Activated B cell treated with CpG ODN at 0.5 μM for 24 hours (primary cell): Measurements from ENCODE around the gene RASAL1. TPM values are rescaled to one million over a fixed set of nuclear protein-coding genes. Genes with fewer than 3 reads are reported as not detected.

Experiments
- ATAC-seq: fragments of 200-7000 bp; cut with Tn5 transposase; one replicate; pipeline ENCODE4 v1.10.0; 2021; ENCODE audit warnings: low read depth, mild to moderate bottlenecking, moderate library complexity
- CTCF ChIA-PET: fragments of 350-600 bp; sonication (Branson Sonifier 250); formaldehyde crosslinking; loops from one replicate; lab custom pipeline; 2021; ENCODE audit warnings: antibody characterized with exemption; lab: Charles Lee
- POLR2A ChIA-PET: fragments of 350-600 bp; sonication (Branson Sonifier 250); formaldehyde crosslinking; loops from one replicate; lab custom pipeline; 2021; ENCODE audit warnings: antibody characterized with exemption; lab: Charles Lee
- DNase-seq: peaks from one replicate; pipeline ENCODE4 v3.0.0; 2022
- H3K27ac Mint-ChIP-seq: one replicate; pipeline ENCODE4 v1.8.0; 2020; ENCODE audit warnings: mixed read lengths
- H3K27me3 Mint-ChIP-seq: one replicate; pipeline ENCODE4 v1.8.0; 2021; ENCODE audit warnings: mixed read lengths
- H3K36me3 Mint-ChIP-seq: one replicate; pipeline ENCODE4 v1.8.0; 2021; ENCODE audit warnings: low read depth, mixed read lengths
- H3K4me1 Mint-ChIP-seq: one replicate; pipeline ENCODE4 v1.8.0; 2021; ENCODE audit warnings: mixed read lengths
- H3K4me3 Mint-ChIP-seq: one replicate; pipeline ENCODE4 v1.8.0; 2020; ENCODE audit warnings: mild to moderate bottlenecking, mixed read lengths
- H3K9me3 Mint-ChIP-seq: one replicate; pipeline ENCODE4 v1.8.0; 2020; ENCODE audit warnings: mixed read lengths
- intact Hi-C: fragments of 100-400 bp; cut with micrococcal nuclease; formaldehyde crosslinking; loops from one replicate; pipeline ENCODE4 v1.15.1; 2024
- total RNA-seq: library from RNA; stranded (reverse); gene quantifications from 2 replicates; pipeline ENCODE4 v1.2.3, GENCODE V29; 2022
- TF ChIP-seq, protein P1 (sequence below): fragments of 200-600 bp; IDR thresholded peaks from one replicate; pipeline ENCODE4 v1.8.0; 2022; ENCODE audit warnings: antibody characterized with exemption, mild to moderate bottlenecking

The RASAL1 gene
- total RNA-seq, 1 donor from 2014 or later = 7.1 TPM

DNA sequence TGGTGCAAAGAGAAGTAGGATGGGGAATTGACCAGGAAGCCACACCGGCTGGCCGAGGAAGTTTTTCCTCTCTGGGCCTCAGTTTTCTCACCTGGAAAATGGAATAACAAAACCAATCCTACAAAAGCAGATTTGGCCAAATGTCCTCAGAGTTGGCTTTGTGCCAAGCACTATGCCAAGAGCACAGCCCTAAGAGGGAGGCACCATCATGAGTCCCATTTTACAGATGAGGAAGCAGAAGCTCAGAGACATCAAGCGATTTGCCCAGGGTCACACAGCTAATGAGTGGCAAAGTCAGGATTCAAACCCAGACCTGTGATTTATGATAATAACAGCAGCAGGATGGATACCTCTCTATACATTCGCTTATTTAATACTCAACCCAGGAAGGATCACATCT, 27.3 kb downstream of the RASAL1 start:
- no peak overlapping the region for H3K4me3 Mint-ChIP-seq
- ATAC-seq = no peak
- intact Hi-C loops = no loop called here
- no peak for DNase-seq
- H3K27ac Mint-ChIP-seq = no peak overlapping the region
- peaks cover 13% of the 10 kb centered on the region for H3K4me1 Mint-ChIP-seq
- ChIA-PET CTCF (no interaction called here), POLR2A (interaction anchor here (0.6 kb wide), 1 partner anchor 29 kb away, joined by 9 read pairs; no protein-coding TSS in a partner anchor)
- H3K27me3 Mint-ChIP-seq = peaks cover 6% of the 10 kb centered on the region
- TF ChIP-seq, protein P1, sequence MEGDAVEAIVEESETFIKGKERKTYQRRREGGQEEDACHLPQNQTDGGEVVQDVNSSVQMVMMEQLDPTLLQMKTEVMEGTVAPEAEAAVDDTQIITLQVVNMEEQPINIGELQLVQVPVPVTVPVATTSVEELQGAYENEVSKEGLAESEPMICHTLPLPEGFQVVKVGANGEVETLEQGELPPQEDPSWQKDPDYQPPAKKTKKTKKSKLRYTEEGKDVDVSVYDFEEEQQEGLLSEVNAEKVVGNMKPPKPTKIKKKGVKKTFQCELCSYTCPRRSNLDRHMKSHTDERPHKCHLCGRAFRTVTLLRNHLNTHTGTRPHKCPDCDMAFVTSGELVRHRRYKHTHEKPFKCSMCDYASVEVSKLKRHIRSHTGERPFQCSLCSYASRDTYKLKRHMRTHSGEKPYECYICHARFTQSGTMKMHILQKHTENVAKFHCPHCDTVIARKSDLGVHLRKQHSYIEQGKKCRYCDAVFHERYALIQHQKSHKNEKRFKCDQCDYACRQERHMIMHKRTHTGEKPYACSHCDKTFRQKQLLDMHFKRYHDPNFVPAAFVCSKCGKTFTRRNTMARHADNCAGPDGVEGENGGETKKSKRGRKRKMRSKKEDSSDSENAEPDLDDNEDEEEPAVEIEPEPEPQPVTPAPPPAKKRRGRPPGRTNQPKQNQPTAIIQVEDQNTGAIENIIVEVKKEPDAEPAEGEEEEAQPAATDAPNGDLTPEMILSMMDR = no peak
- H3K9me3 Mint-ChIP-seq = no peaks in the 10 kb centered on the region
- no peaks in the 10 kb centered on the region for H3K36me3 Mint-ChIP-seq

DNA sequence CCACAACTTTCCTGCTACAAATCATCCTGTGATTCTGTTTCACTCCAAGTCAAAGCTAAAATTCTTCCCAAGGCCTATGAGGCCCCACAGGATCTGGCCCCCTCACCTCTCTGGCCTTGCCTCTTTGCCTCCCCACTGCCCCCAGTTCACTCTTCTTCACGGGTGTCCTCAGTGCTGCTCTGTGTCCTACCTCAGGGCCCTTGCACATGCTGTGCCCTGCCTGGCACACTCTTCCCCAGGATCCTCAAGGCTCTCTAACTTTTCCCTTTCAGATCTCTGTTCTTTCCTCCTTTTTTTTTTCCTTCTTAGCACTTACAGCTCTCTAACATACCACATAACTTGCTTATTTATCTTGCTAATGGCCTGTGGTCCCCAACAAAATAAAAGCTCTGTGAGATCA, 29.2 kb downstream of the RASAL1 start:
- intact Hi-C loops = no loop called here
- no peak for DNase-seq
- H3K27ac Mint-ChIP-seq = no peak overlapping the region
- CTCF ChIA-PET = no interaction called here
- peaks cover 13% of the 10 kb centered on the region for H3K4me1 Mint-ChIP-seq
- H3K4me3 Mint-ChIP-seq = no peak overlapping the region
- no peak for ATAC-seq
- H3K27me3 Mint-ChIP-seq = peaks cover 4% of the 10 kb centered on the region
- no peaks in the 10 kb centered on the region for H3K9me3 Mint-ChIP-seq
- H3K36me3 Mint-ChIP-seq = no peaks in the 10 kb centered on the region
- POLR2A ChIA-PET = interaction anchor here (0.6 to 0.7 kb wide), 2 partner anchors 48 to 55 kb away, joined by 5 read pairs; no protein-coding TSS in a partner anchor
- TF ChIP-seq, protein P1 = no peak

DNA sequence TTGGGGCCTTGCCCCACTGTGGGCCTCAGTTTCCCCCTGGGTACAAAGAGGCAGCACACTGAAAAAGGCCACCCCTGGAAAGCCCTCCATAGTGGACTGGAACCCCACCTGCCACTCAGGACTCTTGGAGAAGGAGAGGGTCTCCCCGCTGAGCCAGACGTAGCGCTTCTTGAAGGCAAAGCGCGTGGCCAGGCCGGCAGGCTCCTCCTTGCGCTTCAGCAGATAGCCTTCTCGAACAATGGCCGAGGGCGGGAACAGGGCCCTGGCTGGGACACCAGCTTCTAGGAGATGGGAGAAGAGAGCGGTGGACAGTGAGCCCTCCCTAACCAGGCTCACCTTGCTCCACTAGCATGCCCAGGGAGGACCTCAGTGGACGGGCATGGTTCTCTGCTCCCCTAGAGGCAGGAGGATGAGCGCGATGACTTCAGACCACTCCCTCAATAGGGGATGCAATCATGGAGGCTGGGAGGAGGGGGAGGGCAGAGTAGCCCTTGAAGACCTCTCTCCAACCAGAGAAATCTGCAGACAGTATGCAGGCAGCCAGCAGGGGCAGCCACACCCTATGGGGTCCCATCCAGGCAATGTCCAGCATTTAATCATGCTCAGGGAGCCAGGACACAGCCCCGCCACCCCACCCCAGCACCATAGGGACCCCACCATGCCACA, 29.8 kb downstream of the RASAL1 start:
- POLR2A ChIA-PET = no interaction called here
- intact Hi-C loops = no loop called here
- H3K4me3 Mint-ChIP-seq = no peak overlapping the region
- no peaks in the 10 kb centered on the region for H3K9me3 Mint-ChIP-seq
- H3K4me1 Mint-ChIP-seq = peaks cover 13% of the 10 kb centered on the region
- no peaks in the 10 kb centered on the region for H3K36me3 Mint-ChIP-seq
- CTCF ChIA-PET = no interaction called here
- no peak overlapping the region for H3K27ac Mint-ChIP-seq
- H3K27me3 Mint-ChIP-seq = no peaks in the 10 kb centered on the region
- DNase-seq = no peak
- TF ChIP-seq, protein P1 = no peak
- no peak for ATAC-seq

DNA sequence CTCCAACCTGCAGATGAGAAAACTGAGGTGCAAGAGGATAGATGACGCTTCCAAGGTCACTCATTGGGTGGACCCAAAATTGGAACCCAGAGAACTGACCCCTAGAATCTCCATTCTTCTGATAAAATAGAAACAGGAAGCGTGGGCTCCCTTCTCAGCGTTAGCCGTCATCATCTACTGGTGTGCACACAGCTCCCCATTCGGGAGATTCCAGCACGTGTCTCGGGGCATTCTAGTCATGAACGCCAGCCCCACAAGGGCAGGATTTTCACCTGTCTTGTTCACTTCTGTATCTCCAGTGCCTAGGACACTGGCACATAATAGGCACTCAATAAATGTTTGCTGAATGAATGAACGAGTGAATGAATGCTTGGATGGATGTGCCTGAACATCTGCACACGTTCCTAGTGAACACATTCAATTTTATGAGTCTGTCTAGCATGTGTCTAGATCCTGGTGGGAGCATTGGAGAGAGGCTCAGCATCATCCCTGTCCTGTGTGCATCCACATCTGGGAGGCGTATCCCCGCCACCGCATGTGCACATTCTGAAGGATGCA, 30.5 kb downstream of the RASAL1 start:
- TF ChIP-seq, protein P1 = no peak
- DNase-seq (no peak), ATAC-seq (no peak)
- CTCF ChIA-PET = interaction anchor here (1.1 kb wide), 1 partner anchor 48 kb away, joined by 3 read pairs; no protein-coding TSS in a partner anchor
- H3K27me3 Mint-ChIP-seq = no peaks in the 10 kb centered on the region
- no peak overlapping the region for H3K4me3 Mint-ChIP-seq
- H3K9me3 Mint-ChIP-seq = no peaks in the 10 kb centered on the region
- no peak overlapping the region for H3K27ac Mint-ChIP-seq
- H3K36me3 Mint-ChIP-seq = no peaks in the 10 kb centered on the region
- POLR2A ChIA-PET = no interaction called here
- intact Hi-C loops = no loop called here
- peaks cover 13% of the 10 kb centered on the region for H3K4me1 Mint-ChIP-seq

DNA sequence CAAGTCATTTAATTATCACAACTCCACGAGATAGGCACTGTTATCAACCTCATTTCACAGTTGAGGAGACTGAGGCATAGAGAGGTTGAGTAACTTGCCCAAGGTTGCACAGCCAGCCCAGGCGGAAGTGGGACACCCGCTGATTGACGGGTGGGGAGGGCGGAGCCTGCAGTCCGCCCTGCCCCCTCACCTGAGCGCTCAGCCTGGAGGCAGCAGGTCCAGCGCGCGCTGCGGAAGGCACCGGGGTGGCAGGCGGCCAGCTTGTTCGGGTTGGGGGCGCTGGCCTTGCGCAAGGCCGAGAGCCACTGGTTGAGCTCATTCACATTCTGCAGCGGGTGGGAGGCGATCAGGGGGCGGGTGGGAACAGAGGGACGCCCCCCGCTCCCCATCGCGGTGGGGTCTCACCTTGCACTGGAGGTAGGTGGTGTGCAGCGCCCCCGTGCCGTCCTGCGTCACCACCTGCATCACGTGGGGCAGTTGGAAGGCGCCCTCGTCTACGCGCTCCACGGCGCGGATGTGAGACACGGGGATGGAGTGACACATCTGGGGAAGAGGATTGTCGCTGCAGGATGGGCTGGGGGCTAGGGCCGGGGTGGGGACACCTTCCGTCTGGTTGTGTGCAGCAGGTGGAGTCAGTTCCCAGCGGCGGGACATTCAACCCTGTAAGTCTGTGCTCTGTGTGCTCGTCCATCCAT, 31.7 kb downstream of the RASAL1 start:
- H3K36me3 Mint-ChIP-seq = no peaks in the 10 kb centered on the region
- no peak overlapping the region for H3K27ac Mint-ChIP-seq

More for the DNA sequence above, 31.7 kb downstream of the RASAL1 start:
- Mint-ChIP-seq H3K9me3 (no peaks in the 10 kb centered on the region), H3K4me1 (peaks cover 17% of the 10 kb centered on the region), H3K4me3 (peak overlapping the region; percentile 77), H3K27me3 (no peaks in the 10 kb centered on the region)
- ATAC-seq = peak; percentile 86
- DNase-seq = no peak
- intact Hi-C loops = no loop called here
- TF ChIP-seq, protein P1 = no peak
- ChIA-PET CTCF (interaction anchor here (1.0 to 6.7 kb wide), 4 partner anchors 49 to 70 kb away, joined by 3 to 35 read pairs (median 4); no protein-coding TSS in a partner anchor), POLR2A (interaction anchor here (0.6 to 1.4 kb wide), 4 partner anchors 11 to 231 kb away, joined by 3 to 10 read pairs (median 4); no protein-coding TSS in a partner anchor)
